ENCODE results near the gene SEC61B. TPM values are rescaled to one million over a fixed set of nuclear protein-coding genes. Genes with fewer than 3 reads are reported as not detected.

The SEC61B gene
- total RNA-seq, 2 donors from 2014 or later = 126 to 166 TPM

DNA sequence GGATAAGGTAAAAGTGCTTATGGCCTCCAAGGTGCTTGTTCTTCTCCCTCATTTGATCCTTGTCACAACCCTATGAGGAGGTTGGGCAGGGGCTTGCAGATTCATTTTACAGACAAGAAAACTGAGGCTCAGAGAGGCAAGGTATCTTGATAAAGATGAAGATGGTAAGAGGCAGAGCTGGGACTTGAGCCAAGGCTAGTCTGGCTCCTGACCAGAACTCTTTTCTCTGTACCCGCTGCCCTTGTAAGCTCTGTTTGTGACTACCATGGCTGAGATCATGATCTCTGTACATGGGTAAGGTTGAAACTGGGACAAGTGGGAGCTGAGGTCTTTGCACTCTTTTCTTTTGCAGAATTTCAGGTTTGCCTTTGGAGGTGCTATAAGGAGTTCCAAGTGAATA, 33.6 kb downstream of the SEC61B start:
- Histone ChIP-seq H3K27ac (no peak overlapping the region), H3K36me3 (no peaks in the 10 kb centered on the region), H3K4me1 (no peaks in the 10 kb centered on the region), H3K9me3 (no peaks in the 10 kb centered on the region), H3K4me3 (no peak overlapping the region), H3K9ac (ENCODE audit: low read depth in 2 of 2, low read length in 2 of 2) (no peak overlapping the region), H3K27me3 (no peaks in the 10 kb centered on the region)
- DNase-seq = no peak
- TF ChIP-seq CTCF (IDR thresholded peaks at IDR 0.05) = no peak
- intact Hi-C loops (cut with DNase I) = no loop called here

DNA sequence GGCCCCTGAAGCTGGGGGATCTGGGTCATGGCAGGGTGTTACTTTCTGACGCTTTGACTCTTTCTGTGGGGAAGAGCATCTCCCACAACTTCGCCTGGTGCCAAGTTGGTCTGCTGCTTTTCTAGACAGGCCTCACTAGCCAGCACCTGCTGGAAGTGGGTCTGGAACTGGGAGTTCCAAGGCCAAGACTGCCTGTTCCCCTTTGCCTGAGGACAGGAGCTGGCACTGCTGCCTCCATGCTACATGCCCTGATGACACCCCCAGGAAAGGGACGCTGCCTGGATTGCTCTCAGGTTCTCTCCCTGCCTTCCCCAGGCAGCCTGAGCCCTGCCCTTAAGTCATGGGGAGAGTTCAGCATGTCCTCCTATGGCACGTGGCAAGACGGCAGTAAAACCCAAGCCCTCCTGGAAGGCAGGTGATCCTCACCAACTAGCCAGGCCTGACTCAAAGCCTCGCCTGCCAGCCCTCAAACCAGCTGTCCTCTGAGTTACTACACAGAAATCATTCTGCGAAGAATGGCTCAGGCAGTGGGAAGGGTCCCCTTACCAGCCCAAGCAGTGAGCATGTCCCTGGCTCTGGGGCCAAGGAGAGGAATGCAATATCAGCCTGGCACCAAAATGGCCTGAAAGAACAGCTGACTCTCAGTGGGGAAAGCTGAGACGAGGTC, 35.8 kb downstream of the SEC61B start:
- no peak for TF ChIP-seq CTCF (IDR thresholded peaks at IDR 0.05)
- intact Hi-C loops (cut with DNase I) = no loop called here
- no peak overlapping the region for H3K27ac ChIP-seq
- H3K4me1 ChIP-seq = no peaks in the 10 kb centered on the region
- H3K27me3 ChIP-seq = no peaks in the 10 kb centered on the region
- no peaks in the 10 kb centered on the region for H3K9me3 ChIP-seq
- no peak overlapping the region for H3K4me3 ChIP-seq
- H3K9ac ChIP-seq (ENCODE audit: low read depth in 2 of 2, low read length in 2 of 2) = no peak overlapping the region
- no peak for DNase-seq
- H3K36me3 ChIP-seq = no peaks in the 10 kb centered on the region

- H3K4me1 ChIP-seq = no peaks in the 10 kb centered on the region
- intact Hi-C loops (cut with DNase I) = no loop called here
- TF ChIP-seq CTCF (IDR thresholded peaks at IDR 0.05) = no peak
- no peaks in the 10 kb centered on the region for H3K27me3 ChIP-seq
- DNase-seq = peak; percentile 38
- no peaks in the 10 kb centered on the region for H3K9me3 ChIP-seq
- H3K36me3 ChIP-seq = no peaks in the 10 kb centered on the region
- peak overlapping the region; percentile 7 for H3K4me3 ChIP-seq
- H3K9ac ChIP-seq (ENCODE audit: low read depth in 2 of 2, low read length in 2 of 2) = peak overlapping the region in 1 of 2 donors; percentile 51
- H3K27ac ChIP-seq = no peak overlapping the region
Measured at GRCh38 chr9:99259231-99259918, 37.3 kb downstream of the SEC61B start.

DNA sequence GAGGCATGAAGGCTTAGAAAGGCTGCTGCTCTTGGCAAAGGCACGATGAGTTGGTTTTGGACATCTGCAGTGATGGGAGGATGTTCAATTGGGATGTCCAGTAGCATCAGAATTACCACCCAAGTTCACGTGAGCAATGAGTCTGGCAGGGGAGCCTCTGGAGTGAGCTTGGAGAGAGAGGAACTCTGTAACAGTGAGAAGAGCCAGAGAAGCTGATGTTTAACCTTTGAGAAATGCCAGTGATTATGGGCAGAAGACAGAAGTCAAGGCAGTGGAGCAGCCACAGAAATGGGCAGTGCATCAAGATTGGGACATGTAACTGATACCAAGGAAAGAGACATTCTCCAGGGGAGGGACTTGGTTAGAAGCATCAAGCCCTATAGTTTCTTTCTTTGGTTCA, 39.8 kb downstream of the SEC61B start:
- Histone ChIP-seq H3K4me1 (no peaks in the 10 kb centered on the region), H3K9me3 (no peaks in the 10 kb centered on the region), H3K27ac (no peak overlapping the region), H3K9ac (ENCODE audit: low read depth in 2 of 2, low read length in 2 of 2) (no peak overlapping the region), H3K27me3 (no peaks in the 10 kb centered on the region), H3K4me3 (no peak overlapping the region), H3K36me3 (no peaks in the 10 kb centered on the region)
- intact Hi-C loops (cut with DNase I) = no loop called here
- DNase-seq = no peak
- TF ChIP-seq CTCF (IDR thresholded peaks at IDR 0.05) = no peak

DNA sequence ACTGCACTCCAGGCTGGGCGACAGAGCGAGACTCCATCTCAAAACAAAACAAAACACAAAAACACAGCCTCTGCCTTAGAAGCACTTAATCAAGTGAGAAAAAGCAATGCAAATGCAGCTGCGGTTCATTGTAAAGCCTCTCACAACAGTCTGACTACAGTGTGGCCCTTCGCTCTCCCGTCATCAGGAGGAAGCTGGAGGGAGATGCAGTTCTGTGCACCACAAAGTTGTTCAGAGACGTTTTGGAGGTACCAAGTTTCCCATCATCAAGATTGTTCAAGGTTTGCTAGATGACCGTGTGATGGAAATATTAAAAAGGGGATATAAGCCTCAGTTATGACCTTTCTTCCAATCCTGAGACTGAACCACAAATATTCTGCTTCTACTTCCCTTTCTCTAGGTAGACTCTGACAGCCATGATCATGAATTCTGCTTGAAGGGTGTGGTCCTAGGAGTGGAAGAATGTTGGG, 40.9 kb downstream of the SEC61B start:
- Histone ChIP-seq H3K9me3 (no peaks in the 10 kb centered on the region), H3K4me1 (no peaks in the 10 kb centered on the region), H3K27ac (no peak overlapping the region), H3K36me3 (no peaks in the 10 kb centered on the region), H3K27me3 (no peaks in the 10 kb centered on the region), H3K9ac (ENCODE audit: low read depth in 2 of 2, low read length in 2 of 2) (no peak overlapping the region), H3K4me3 (no peak overlapping the region)
- DNase-seq = no peak
- TF ChIP-seq CTCF (IDR thresholded peaks at IDR 0.05) = no peak
- intact Hi-C loops (cut with DNase I) = no loop called here

Measured in colonic mucosa (tissue), 4 donors.